ENCODE data around the gene PRSS33. TPM values are rescaled to one million over a fixed set of nuclear protein-coding genes. Genes with fewer than 3 reads are reported as not detected.

The PRSS33 gene
- total RNA-seq, 4 donors from 2014 or later: not detected

- intact Hi-C loops (cut with DNase I; ENCODE audit: low total_unique reads): no loop called here
- 73 to 77% methylated on average over 10 of the region's 10 CpGs for WGBS, 2 donors
- H3K4me3 ChIP-seq (ENCODE audit: low read depth, poor library complexity, severe bottlenecking): no peak overlapping the region
- TF ChIP-seq CTCF (IDR thresholded peaks at IDR 0.05) (no peak), POLR2A (IDR thresholded peaks at IDR 0.05) (no peak)
- DNase-seq (ENCODE audit: low spot score in 2 of 2): no peak
These were observed 52.4 kb downstream of the PRSS33 start for GRCh38 chr16:2734844-2735515.

Other genes starting within 250 kb of the PRSS33 start
- 10 to 100 TPM; 35.3 to 40.4 (median 39.0) TPM for gene PDPK1, start 249.5 kb downstream of the PRSS33 start, total RNA-seq
- 10 to 100 TPM; 34.9 to 61.9 (median 51.1) TPM for gene KCTD5, start 105.0 kb downstream of the PRSS33 start, total RNA-seq
- gene PRSS27, start 67.3 kb downstream of the PRSS33 start, total RNA-seq: 1 to 10 TPM; 1.3 to 5.0 (median 2.0) TPM
- 100 to 1,000 TPM; 257 to 830 (median 272) TPM for gene SRRM2, start 34.9 kb downstream of the PRSS33 start, total RNA-seq
- 1,000 to 10,000 TPM in 1 of 4 donors, 100 to 1,000 TPM in 3; 244 to 2,128 (median 328) TPM for gene ELOB, start 10.3 kb downstream of the PRSS33 start, total RNA-seq
- gene PRSS41, start 10.9 kb upstream of the PRSS33 start, total RNA-seq: not detected
- gene PRSS21, start 29.7 kb upstream of the PRSS33 start, total RNA-seq: under 1 TPM in 1 of 4 donors, not detected in 3; 0.63 TPM
- 10 to 100 TPM in 3 of 4 donors, 1 to 10 TPM in 1; 5.6 to 67.9 (median 19.4) TPM for gene ZG16B, start 42.7 kb upstream of the PRSS33 start, total RNA-seq
- 1 to 10 TPM; 2.3 to 6.7 (median 4.6) TPM for gene PRSS22, start 70.6 kb upstream of the PRSS33 start, total RNA-seq
- gene FLYWCH2, start 95.7 kb upstream of the PRSS33 start, total RNA-seq: 10 to 100 TPM; 36.4 to 44.6 (median 40.3) TPM
- 10 to 100 TPM; 36.9 to 61.4 (median 46.0) TPM for gene FLYWCH1, start 124.4 kb upstream of the PRSS33 start, total RNA-seq
- gene KREMEN2, start 176.7 kb upstream of the PRSS33 start, total RNA-seq: 1 to 10 TPM; 1.9 to 3.8 (median 2.5) TPM
- gene PAQR4, start 181.8 kb upstream of the PRSS33 start, total RNA-seq: 10 to 100 TPM in 2 of 4 donors, 1 to 10 TPM in 2; 6.2 to 17.9 (median 10.6) TPM
- gene PKMYT1, start 192.9 kb upstream of the PRSS33 start, total RNA-seq: 1 to 10 TPM; 3.0 to 7.4 (median 3.9) TPM
- gene CLDN9, start 225.4 kb upstream of the PRSS33 start, total RNA-seq: under 1 TPM in 2 of 4 donors, not detected in 2; 0.15 to 0.23 TPM
- gene CLDN6, start 230.6 kb upstream of the PRSS33 start, total RNA-seq: not detected
- gene TNFRSF12A, start 232.8 kb upstream of the PRSS33 start, total RNA-seq: 10 to 100 TPM; 11.7 to 60.0 (median 23.6) TPM
- 10 to 100 TPM; 27.5 to 41.5 (median 31.9) TPM for gene HCFC1R1, start 236.4 kb upstream of the PRSS33 start, total RNA-seq
- gene THOC6, start 236.5 kb upstream of the PRSS33 start, total RNA-seq: 10 to 100 TPM; 13.2 to 22.1 (median 20.1) TPM
- 100 to 1,000 TPM in 3 of 4 donors, 10 to 100 TPM in 1; 87.2 to 115 (median 106) TPM for gene BICDL2, start 249.4 kb upstream of the PRSS33 start, total RNA-seq